ENCODE results near the gene MAOA. TPM values are rescaled to one million over a fixed set of nuclear protein-coding genes. Genes with fewer than 3 reads are reported as not detected.

MAOA gene
- total RNA-seq, 4 donors from 2014 or later = 220 to 477 (median 242) TPM

GRCh38 chrX:43629229-43629628 lies 26.9 kb upstream of the MAOA start:
- no peak for TF ChIP-seq CTCF (IDR thresholded peaks at IDR 0.05)
- ATAC-seq (ENCODE audit: low FRiP score) (no peak), DNase-seq (ENCODE audit: low spot score) (no peak)

- TF ChIP-seq CTCF (IDR thresholded peaks at IDR 0.05) = no peak
- no peak for ATAC-seq (ENCODE audit: low FRiP score)
- DNase-seq (ENCODE audit: low spot score) = no peak
Measured at GRCh38 chrX:43631841-43632240, 24.3 kb upstream of the MAOA start.

- ATAC-seq (ENCODE audit: low FRiP score) (no peak), DNase-seq (ENCODE audit: low spot score) (no peak)
- no peak for TF ChIP-seq CTCF (IDR thresholded peaks at IDR 0.05)
Measured at GRCh38 chrX:43633081-43633480, 23.0 kb upstream of the MAOA start.

GRCh38 chrX:43633757-43634156 lies 22.3 kb upstream of the MAOA start:
- TF ChIP-seq CTCF (IDR thresholded peaks at IDR 0.05) = no peak
- no peak for ATAC-seq (ENCODE audit: low FRiP score)
- DNase-seq (ENCODE audit: low spot score) = no peak

GRCh38 chrX:43640482-43640881 lies 15.6 kb upstream of the MAOA start:
- ATAC-seq (ENCODE audit: low FRiP score) (no peak), DNase-seq (ENCODE audit: low spot score) (no peak)
- no peak for TF ChIP-seq CTCF (IDR thresholded peaks at IDR 0.05)

- no peak for DNase-seq (ENCODE audit: low spot score)
- TF ChIP-seq CTCF (IDR thresholded peaks at IDR 0.05) = no peak
- ATAC-seq (ENCODE audit: low FRiP score) = no peak
Measured at GRCh38 chrX:43641691-43642090, 14.4 kb upstream of the MAOA start.

GRCh38 chrX:43643201-43643600 lies 12.9 kb upstream of the MAOA start:
- ATAC-seq (ENCODE audit: low FRiP score) (no peak), DNase-seq (ENCODE audit: low spot score) (no peak)
- TF ChIP-seq CTCF (IDR thresholded peaks at IDR 0.05) = no peak
